ENCODE data around the gene ZNF462.

GRCh38 chr9:106866243-106866642, 3.3 kb downstream of the ZNF462 start:
- TF ChIP-seq CTCF (IDR thresholded peaks at IDR 0.05) (no peak), POLR2A (IDR thresholded peaks at IDR 0.05) (no peak)
